Ishikawa (cell line): ENCODE measurements around the gene PLEKHH1.

ENCODE experiments used
- EGR1 ChIP-seq: IDR thresholded peaks from 2 replicates; pipeline ENCODE4 v1.6.1; 2012
- TF ChIP-seq, protein P1 (sequence below): IDR thresholded peaks from 2 replicates; pipeline ENCODE4 v1.6.1; 2012

DNA sequence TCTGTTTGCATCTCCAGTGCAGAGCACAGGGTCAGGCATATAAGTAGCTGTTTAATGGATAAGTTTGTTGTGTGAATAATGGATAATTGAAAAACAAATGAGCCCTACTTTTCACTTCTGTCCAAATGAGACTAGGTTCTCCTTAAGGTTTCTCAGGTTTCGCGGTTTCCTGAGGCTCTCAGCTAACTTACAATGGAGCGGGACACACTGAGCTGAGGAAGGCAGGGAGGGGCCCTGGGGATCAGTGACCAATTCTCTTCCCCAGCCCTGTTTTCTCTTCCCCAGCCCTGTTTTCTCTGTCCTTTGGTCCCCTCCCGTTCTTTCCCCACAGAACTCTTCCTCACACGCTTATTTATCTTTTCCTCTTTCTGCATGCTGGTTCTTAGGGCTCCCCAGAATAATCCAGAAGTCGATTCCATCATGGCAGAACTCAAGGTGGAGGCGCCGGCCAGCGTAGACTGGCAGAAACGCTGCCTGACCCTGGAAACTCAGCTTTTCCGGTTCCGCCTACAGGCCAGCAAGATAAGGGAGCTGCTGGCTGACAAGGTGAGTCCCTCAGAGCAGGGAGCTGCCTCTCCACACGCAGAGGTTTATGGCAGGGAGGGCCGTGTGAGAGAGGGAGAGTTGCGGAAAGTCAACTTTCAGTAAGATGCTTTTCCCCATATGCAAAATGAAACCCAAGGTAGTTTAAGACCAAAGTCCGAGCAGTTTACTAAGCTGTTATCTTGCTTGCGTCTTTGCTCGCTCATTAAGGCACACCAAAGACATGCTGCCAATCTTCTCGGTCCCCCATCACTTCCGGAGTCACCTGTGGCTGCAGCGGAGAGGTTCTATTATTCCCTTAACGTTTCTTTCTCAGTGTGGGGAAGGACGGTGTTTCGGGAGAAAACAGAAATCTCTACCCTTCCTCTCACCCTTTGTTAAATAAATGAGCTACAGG is 8.6 kb downstream of the PLEKHH1 start:
- TF ChIP-seq, protein P1, sequence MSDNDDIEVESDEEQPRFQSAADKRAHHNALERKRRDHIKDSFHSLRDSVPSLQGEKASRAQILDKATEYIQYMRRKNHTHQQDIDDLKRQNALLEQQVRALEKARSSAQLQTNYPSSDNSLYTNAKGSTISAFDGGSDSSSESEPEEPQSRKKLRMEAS: no peak
- no peak for TF ChIP-seq EGR1
